PC-9 (cell line): ENCODE data around the gene TYK2. TPM values are rescaled to one million over a fixed set of nuclear protein-coding genes. Genes with fewer than 3 reads are reported as not detected.

ENCODE experiments used
- BruUV-seq: library from RNA; stranded (reverse); fragments of 400-500 nt; replicated peaks from 2 replicates; lab custom pipeline; 2021; lab: Mats Ljungman, UMichigan
- CTCF ChIA-PET: fragments of 300-600 bp; sonication (Branson Sonifier 250); formaldehyde crosslinking; loops from one replicate; lab custom pipeline; 2022; ENCODE audit warnings: antibody characterized with exemption; lab: Charles Lee
- POLR2A ChIA-PET: fragments of 300-600 bp; sonication (Branson Sonifier 250); formaldehyde crosslinking; loops from one replicate; lab custom pipeline; 2022; ENCODE audit warnings: antibody characterized with exemption; ENCODE audit not compliant: unreplicated experiment; lab: Charles Lee
- DNase-seq, 2 experiments: peaks; one replicate each; pipeline versions ENCODE4 v3.0.0 to v3.0.0-alpha.2; 2015 to 2022; ENCODE audit warnings: mixed read lengths in 1 of 2
- H2AFZ ChIP-seq: fragments of 200-600 bp; sonication (generic); 2 replicates; pipeline ENCODE4 v1.8.1; 2017; ENCODE audit warnings: antibody characterized with exemption
- H3F3A ChIP-seq: fragments of 200-600 bp; sonication (generic); 2 replicates; pipeline ENCODE4 v1.8.1; 2017; ENCODE audit warnings: antibody characterized with exemption, mild to moderate bottlenecking, low read depth; ENCODE audit not compliant: insufficient read depth
- H3K27ac ChIP-seq: fragments of 200-600 bp; sonication (generic); 2 replicates; pipeline ENCODE4 v1.6.1; 2016; ENCODE audit warnings: mixed run types
- H3K27me3 ChIP-seq: fragments of 200-600 bp; sonication (generic); 2 replicates; pipeline ENCODE4 v1.6.1; 2016; ENCODE audit warnings: low read depth, mixed run types; ENCODE audit not compliant: insufficient read depth
- H3K36me3 ChIP-seq: fragments of 200-600 bp; sonication (generic); 2 replicates; pipeline ENCODE4 v1.6.1; 2016; ENCODE audit warnings: low read depth, mixed run types
- H3K4me1 ChIP-seq: fragments of 200-600 bp; sonication (generic); replicated peaks from 2 replicates; pipeline ENCODE4 v1.6.1; 2016; ENCODE audit warnings: mixed run types; ENCODE audit not compliant: insufficient read depth
- H3K4me2 ChIP-seq: fragments of 200-600 bp; sonication (generic); 2 replicates; pipeline ENCODE4 v1.6.1; 2017; ENCODE audit warnings: mixed run types
- H3K4me3 ChIP-seq: fragments of 200-600 bp; sonication (generic); 2 replicates; pipeline ENCODE4 v1.6.1; 2016; ENCODE audit warnings: mixed run types
- H3K79me2 ChIP-seq: fragments of 200-600 bp; sonication (generic); 2 replicates; pipeline ENCODE4 v1.6.1; 2017; ENCODE audit warnings: low read depth, mixed run types
- H3K9me2 ChIP-seq: fragments of 200-600 bp; sonication (generic); 2 replicates; pipeline ENCODE4 v1.8.1; 2017; ENCODE audit warnings: mild to moderate bottlenecking; ENCODE audit not compliant: insufficient read depth
- H3K9me3 ChIP-seq: fragments of 200-600 bp; sonication (generic); 2 replicates; pipeline ENCODE4 v1.8.1; 2016; ENCODE audit warnings: low read depth; ENCODE audit not compliant: insufficient read depth
- H4K20me1 ChIP-seq: fragments of 200-600 bp; sonication (generic); 2 replicates; pipeline ENCODE4 v1.8.1; 2017; ENCODE audit not compliant: insufficient read depth
- CTCF ChIP-seq: fragments of 200-600 bp; sonication (generic); conservative IDR thresholded peaks from 2 replicates; pipeline ENCODE4 v1.6.1; 2017; ENCODE audit warnings: mixed run types, antibody characterized with exemption, mild to moderate bottlenecking, moderate library complexity
- EZH2 ChIP-seq: fragments of 200-600 bp; sonication (generic); IDR thresholded peaks from 2 replicates; pipeline ENCODE4 v1.8.0; 2017; ENCODE audit warnings: antibody characterized with exemption, low read depth
- intact Hi-C: fragments of 100-400 bp; cut with micrococcal nuclease; formaldehyde crosslinking; loops from one replicate; pipeline ENCODE4 v1.10.0; 2022; ENCODE audit not compliant: unreplicated experiment
- total RNA-seq: library from RNA; stranded (reverse); gene quantifications from 2 replicates; pipeline ENCODE4 v1.2.3, GENCODE V29; 2021

TYK2 gene
- total RNA-seq, 1 experiment from 2014 or later: 102 TPM

DNA sequence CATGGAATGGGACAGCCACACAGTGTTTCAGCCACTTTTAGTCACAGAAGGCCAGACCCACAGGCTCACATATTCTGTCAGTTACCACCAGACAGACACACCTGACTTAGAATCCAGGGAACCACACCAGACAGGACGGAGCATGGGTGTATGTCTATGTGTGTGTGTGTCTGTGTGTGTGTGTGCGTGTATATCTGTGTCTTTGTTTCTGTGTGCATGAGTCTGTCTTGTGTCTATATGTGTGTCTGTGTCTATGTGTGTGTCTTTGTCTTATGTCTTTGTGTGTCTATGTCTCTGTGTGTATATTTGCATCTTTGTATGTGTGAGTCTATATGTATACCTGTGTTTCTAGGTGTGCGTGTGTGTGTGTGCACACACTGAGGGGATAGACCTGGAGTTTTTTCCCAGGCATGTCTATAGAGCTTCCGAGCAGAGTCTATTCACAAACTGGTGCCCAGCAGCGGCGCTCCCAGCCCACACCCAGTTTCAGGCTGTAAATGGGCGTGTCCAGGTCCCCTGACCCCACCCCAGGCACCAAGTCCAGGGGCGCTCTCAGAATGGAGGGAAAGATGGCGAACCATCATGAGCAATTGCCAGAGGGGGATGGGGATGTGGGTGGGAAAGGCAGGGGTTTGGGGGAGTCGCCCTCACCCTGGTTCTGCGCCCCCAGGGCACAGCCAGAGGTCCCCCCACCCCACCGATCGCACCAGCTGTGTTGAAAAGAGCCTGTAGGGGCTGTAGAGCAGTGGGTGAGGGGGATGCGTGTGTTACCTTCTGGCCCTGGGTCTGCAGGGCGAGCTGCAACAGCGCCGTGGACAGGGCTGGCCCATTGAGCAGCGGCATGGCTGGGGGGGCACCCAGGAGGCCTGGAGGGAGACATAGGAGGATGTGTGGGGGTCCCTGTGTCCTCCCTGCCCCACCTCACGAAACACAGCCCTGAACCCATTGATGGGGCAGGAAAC is 58.2 kb downstream of the TYK2 start:
- Histone ChIP-seq H3K9me3 (no peaks in the 10 kb centered on the region), H3F3A (peaks cover 39% of the 10 kb centered on the region; the same call in 1 of the 2 replicates), H4K20me1 (peaks cover 16% of the 10 kb centered on the region), H3K4me1 (no peaks in the 10 kb centered on the region), H3K79me2 (no peaks in the 10 kb centered on the region), H3K9me2 (no peaks in the 10 kb centered on the region), H2AFZ (no peak overlapping the region), H3K27ac (no peak overlapping the region), H3K36me3 (peaks cover 15% of the 10 kb centered on the region; the same call in 1 of the 2 replicates), H3K4me3 (no peak overlapping the region), H3K27me3 (no peaks in the 10 kb centered on the region), H3K4me2 (no peak overlapping the region)
- POLR2A ChIA-PET: no interaction called here
- TF ChIP-seq CTCF (no peak), EZH2 (no peak)
- CTCF ChIA-PET: no interaction called here
- DNase-seq: no peak
- BruUV-seq: no TSS peak
- intact Hi-C loops: no loop called here

- H3K79me2 ChIP-seq: no peaks in the 10 kb centered on the region
- intact Hi-C loops: no loop called here
- ChIA-PET POLR2A (no interaction called here), CTCF (no interaction called here)
- no TSS peak for BruUV-seq
- H3K9me2 ChIP-seq: no peaks in the 10 kb centered on the region
- no peaks in the 10 kb centered on the region for H3K9me3 ChIP-seq
- H3K4me2 ChIP-seq: no peak overlapping the region
- H3K27me3 ChIP-seq: no peaks in the 10 kb centered on the region
- H3K4me1 ChIP-seq: no peaks in the 10 kb centered on the region
- H3K4me3 ChIP-seq: no peak overlapping the region
- H3K27ac ChIP-seq: no peak overlapping the region
- H4K20me1 ChIP-seq: peaks cover 8% of the 10 kb centered on the region
- no peak for TF ChIP-seq CTCF
- peaks cover 39% of the 10 kb centered on the region; the same call in 1 of the 2 replicates for H3F3A ChIP-seq
- H2AFZ ChIP-seq: no peak overlapping the region
- no peak for DNase-seq
- peaks cover 14% of the 10 kb centered on the region; the same call in 1 of the 2 replicates for H3K36me3 ChIP-seq
These were observed 59.0 kb downstream of the TYK2 start for GRCh38 chr19:10321417-10321797.

DNA sequence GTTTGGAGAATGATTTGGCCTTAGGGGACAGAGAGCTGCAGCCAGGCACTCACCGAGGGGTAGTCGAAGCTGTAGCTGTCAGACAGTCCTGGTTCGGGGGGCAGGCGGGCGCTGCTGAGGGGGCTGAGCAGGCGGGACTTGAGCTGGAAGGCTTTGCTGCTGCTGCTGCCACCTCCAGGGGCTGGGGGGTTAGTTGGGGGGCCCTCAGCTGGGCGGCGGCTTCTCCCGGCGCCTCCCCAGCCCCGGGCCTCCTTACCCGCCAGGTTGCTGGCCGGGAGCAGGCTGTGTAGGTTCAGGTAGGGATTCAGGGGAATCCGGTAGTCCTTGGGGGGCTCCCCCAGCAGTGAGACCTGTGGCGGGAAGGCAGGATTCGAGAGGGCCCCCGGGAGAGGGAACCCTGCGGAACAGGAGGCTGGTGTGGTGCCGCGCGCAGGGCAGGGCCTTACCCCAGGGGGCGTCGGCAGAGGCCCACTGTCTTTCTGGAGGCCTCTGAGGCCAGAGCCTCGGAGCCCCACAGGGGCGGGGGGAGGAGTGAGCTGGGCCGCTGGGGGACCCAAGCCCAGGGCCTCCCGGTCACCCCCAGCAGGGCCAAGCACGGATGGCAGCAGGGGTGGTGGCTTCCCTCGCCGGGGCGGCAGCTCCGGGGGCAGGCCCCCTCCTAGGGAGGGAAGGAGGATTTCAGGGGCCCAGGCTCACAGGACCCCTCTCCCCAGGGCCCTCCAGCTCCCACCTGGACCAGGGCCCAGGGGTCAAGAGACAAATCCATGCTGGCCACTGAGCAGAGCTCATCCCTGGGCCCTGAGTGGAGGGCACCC is 59.6 kb downstream of the TYK2 start:
- Histone ChIP-seq H3K9me3 (no peaks in the 10 kb centered on the region), H2AFZ (no peak overlapping the region), H3K4me2 (no peak overlapping the region), H3F3A (peaks cover 41% of the 10 kb centered on the region; the same call in 1 of the 2 replicates), H3K4me3 (no peak overlapping the region), H3K27me3 (no peaks in the 10 kb centered on the region), H3K27ac (no peak overlapping the region), H3K9me2 (no peaks in the 10 kb centered on the region), H3K36me3 (peaks cover 8% of the 10 kb centered on the region; the same call in 1 of the 2 replicates), H3K4me1 (peaks cover 5% of the 10 kb centered on the region), H4K20me1 (peaks cover 7% of the 10 kb centered on the region), H3K79me2 (no peaks in the 10 kb centered on the region)
- intact Hi-C loops: no loop called here
- TF ChIP-seq CTCF (no peak), EZH2 (no peak)
- DNase-seq: no peak
- ChIA-PET POLR2A (no interaction called here), CTCF (no interaction called here)
- BruUV-seq: no TSS peak
